H7 (cell line): Measurements from ENCODE around the gene ENG. TPM values are rescaled to one million over a fixed set of nuclear protein-coding genes. Genes with fewer than 3 reads are reported as not detected.
"Not testable (repeated sequence)": the region's sequence is repeated elsewhere in the genome, so short reads cannot be mapped to it uniquely, and the experiment has no call there.

Experiments used
- DNase-seq: peaks from one replicate; pipeline ENCODE4 v3.0.0; 2012
- H3K27me3 ChIP-seq: 2 replicates; pipeline ENCODE4 v1.6.0; 2011; ENCODE audit warnings: mild to moderate bottlenecking, low read length; ENCODE audit not compliant: control insufficient read depth, insufficient read depth
- H3K36me3 ChIP-seq: replicated peaks from 2 replicates; pipeline ENCODE4 v1.5.1; 2011; ENCODE audit warnings: low read length; ENCODE audit not compliant: control insufficient read depth, insufficient read depth
- H3K4me3 ChIP-seq: 2 replicates; pipeline ENCODE4 v1.5.1; 2011; ENCODE audit warnings: low read depth, mild to moderate bottlenecking, control low read depth, low read length, moderate library complexity; ENCODE audit not compliant: insufficient read depth
- total RNA-seq: library from RNA; depleted of rRNA; stranded (reverse); fragments of >200 nt; shearing (Covaris generic); gene quantifications from 2 replicates; pipeline ENCODE4 v1.2.3, GENCODE V29; 2014

ENG gene
- total RNA-seq, 1 experiment from 2014 or later, result 1.8 TPM

DNA sequence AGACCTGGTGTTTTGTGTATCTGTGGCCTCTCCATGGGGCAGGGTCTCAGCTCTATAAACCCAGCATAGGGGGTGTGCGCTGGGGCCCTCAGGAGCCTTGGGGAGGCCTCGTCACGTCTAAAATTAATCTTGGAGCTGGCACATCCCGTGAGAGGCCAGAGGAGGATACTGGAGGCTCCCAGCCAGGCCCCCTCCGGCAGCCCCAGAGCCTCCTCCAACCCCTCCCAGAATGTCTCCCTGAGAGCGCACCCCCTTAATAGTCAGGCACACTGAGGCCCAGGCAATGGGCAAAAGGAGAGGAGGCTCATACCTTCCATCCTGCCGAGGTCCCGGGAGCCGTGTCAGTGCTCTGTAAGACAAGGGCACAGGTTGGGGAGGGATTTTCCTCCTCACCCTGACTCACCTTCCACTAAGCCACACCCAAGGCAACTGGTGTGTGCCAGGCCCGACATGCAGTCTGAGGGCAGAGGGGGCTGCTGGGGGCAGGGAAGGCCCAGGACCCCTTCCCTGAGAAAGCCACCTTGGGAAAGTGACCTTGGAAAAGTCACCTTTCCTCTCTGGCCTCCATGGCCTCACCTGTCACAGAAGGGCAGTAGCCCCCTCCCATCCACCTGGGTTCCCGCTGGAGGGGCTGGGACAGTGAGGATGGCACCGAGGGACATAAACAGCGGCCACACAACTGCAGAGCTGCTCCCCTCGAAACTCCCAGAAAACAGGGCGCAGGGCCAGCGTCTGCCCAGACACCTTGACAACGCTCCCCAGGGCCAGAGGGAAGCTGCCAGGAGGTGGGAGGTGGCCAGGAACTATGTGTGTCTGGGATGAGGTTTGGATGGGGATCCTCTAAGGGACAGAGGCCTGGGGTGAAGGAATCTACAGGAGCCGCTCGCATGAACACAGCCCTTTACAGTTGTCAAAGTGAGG lies 20.1 kb upstream of the ENG start:
- Histone ChIP-seq H3K36me3 (no peaks in the 10 kb centered on the region), H3K27me3 (peaks cover 1% of the 10 kb centered on the region; the same call in 1 of the 2 replicates), H3K4me3 (no peak overlapping the region)
- no peak for DNase-seq

DNA sequence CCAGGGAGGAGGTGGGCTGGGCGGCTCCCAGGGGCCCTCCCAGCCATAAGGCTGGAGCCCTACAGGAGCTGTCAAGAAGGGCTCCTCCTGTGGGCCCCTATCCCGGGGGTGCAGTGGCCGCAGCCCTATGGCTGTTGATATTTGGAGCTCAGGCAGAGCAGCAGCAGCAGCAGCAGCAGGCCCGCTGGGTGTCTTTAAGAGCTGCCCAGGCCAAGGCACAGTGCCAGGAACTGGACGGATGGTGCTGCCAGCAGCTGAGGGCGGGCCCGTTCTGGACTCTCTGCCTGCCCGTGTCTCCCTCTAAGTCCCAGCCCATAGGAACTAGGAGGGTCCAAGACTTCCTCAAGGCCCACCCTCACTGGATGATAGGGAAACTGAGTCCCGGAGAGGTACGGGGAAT lies 19.4 kb upstream of the ENG start:
- DNase-seq, result no peak
- H3K27me3 ChIP-seq, result peaks cover 1% of the 10 kb centered on the region; the same call in 1 of the 2 replicates
- no peaks in the 10 kb centered on the region for H3K36me3 ChIP-seq
- H3K4me3 ChIP-seq, result no peak overlapping the region

- Histone ChIP-seq H3K36me3 (no peaks in the 10 kb centered on the region), H3K27me3 (peaks cover 1% of the 10 kb centered on the region; the same call in 1 of the 2 replicates), H3K4me3 (no peak overlapping the region)
- DNase-seq, result peak; percentile 81
Observed at GRCh38 chr9:127873223-127873691, 18.8 kb upstream of the ENG start.

DNA sequence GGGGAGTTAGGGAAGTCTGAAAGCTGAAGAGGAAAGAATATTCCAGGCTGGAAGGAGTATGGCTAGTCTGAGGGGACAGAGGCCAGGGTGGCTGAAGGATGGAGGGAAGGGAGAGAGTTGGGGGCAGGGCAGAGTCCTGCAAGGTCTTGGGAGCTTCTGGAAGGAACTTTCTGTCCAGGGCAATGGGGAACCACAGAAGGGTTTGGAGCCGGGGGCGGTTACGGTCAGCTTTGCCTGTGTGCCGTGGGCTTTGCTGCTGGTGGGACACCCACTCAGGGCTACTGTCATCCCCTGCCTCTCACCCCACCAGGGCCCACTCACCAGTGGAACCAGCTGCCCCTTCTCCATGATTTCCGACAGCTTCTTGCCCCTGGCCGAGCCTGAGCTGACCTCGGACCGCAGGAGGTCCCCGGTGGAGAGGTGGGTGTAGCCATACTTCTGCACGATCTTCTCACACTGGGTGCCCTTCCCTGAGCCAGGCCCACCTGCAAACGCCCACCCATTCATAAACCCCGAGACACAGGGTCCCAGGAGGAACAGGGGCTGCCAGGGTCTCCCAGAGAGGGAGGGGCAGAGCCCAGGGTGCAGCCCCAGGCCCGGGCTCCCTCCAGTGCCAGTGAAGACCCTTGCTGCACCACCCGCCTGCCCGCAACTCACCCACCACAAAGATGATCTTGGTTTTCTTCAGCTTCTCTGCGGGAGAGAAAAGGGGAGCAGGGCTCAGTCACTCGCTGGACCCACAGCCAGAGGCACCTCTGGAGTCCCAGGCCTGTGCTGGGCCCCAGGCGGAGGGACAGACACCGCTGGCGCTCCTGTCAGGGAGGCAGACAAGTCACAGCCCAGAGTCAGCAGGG lies 18.1 kb upstream of the ENG start:
- DNase-seq, result no peak
- Histone ChIP-seq H3K27me3 (no peaks in the 10 kb centered on the region; the same call in 1 of the 2 replicates), H3K36me3 (no peaks in the 10 kb centered on the region), H3K4me3 (no peak overlapping the region)

DNA sequence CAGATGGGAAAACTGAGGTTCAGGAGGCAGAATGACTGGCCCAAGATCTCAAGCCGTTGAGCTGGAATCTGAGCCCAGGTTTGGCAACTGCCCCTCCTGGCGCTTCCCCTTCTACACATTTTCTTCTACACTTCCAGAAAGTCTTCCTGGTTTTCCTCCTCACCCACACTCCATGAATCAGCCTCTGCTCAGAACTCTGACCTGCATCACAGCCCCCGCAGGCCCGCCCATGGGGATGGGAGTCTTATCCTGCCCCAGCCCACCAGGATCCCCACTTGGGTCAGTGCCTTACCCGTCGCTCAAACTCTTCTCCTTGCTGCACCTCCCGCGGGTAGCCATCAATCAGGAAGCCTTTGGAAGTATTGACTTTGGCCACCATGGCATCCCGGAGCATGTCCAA lies 17.1 kb upstream of the ENG start:
- Histone ChIP-seq H3K27me3 (no peaks in the 10 kb centered on the region), H3K36me3 (no peaks in the 10 kb centered on the region), H3K4me3 (no peak overlapping the region)
- DNase-seq, result no peak

GRCh38 chr9:127870887-127871286 lies 16.4 kb upstream of the ENG start:
- Histone ChIP-seq H3K27me3 (no peaks in the 10 kb centered on the region), H3K36me3 (no peaks in the 10 kb centered on the region), H3K4me3 (no peak overlapping the region)
- no peak for DNase-seq

DNA sequence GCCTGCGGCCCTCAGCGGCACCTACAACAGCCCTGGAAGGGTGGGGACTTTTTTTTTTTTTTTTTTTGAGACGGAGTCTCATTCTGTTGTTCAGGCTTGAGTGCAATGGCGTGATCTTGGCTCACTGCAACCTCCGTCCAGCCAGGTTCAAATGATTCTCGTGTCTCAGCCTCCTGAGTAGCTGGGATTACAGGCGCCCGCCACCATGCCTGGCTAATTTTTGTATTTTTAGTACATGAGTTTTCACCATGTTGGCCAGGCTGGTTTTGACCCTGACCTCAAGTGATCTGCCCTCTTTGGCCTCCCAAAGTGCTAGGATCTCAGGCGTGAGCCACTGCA lies 15.7 kb upstream of the ENG start:
- H3K4me3 ChIP-seq, H3K27me3 ChIP-seq, DNase-seq, H3K36me3 ChIP-seq: not testable (repeated sequence)

DNA sequence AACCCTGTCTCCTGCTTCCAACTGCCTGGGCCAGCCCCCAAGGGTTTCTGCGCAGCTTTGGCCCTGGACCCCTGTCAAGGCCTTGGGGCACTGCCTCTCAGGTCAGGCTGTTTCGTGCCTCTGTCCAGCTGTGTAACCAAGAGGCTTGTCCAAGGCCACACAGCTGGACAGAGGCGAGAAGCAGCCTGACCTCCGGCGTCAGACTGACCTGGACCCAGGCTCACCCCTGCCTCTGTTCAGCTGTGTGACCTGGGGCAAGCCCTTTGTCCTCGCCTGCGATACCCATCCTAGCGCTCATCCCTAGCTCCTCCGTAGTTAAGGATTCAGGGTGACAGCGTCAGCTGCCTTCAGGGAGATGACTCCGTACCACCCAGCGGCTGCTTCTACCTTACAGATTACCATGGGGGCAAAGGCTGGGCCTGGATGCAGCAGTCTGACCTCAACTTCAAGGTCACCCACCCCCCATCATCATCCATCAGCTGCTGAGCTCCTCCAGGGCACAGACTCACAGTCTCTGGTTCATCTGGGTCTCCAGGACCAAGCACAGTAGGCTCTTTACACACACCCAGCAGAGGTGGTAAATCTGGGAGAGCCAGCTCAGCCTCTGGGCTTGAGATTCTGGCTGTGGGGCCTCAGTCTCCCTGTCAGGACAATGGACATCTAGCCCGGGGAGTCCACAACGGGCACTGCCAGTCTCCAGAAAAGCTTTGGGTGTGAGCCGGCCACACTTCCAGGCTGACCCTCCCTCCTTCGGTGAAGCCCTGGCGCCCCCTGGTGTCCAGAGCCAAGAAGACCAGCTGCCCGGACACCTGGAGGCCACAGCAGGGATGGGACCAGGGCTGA lies 15.1 kb upstream of the ENG start:
- H3K4me3 ChIP-seq, result no peak overlapping the region
- H3K27me3 ChIP-seq, result no peaks in the 10 kb centered on the region
- H3K36me3 ChIP-seq, result no peaks in the 10 kb centered on the region
- DNase-seq, result peak; percentile 99

DNA sequence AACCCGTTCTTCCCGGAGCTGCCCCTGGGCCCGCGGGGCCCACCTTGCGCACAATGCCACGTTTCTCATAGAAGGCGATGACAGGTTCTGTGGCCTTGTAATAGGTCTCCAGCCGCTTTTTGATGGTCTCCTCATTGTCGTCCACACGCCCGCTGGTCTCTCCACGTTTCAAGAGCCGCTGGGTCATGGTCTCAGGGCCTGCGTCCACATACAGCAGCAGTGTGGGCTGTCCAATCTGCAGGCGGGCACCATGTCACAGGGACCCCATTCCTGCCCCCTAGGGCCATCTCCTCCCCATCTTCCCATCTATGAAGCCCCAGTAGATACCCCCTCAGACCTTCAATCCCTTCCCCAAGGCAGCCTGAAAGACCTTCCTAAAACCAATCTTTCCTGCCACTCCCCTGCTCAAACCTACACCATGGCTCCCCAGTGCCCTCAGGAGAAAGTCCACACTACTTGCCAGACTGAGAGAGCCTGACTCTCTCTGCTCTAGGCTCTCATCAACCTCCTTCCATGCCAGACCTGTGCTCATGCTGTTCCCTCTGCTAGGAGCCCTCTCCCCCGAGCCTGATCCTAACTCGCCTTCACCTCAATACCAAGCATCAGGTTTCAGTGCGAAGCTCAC lies 13.9 kb upstream of the ENG start:
- H3K4me3 ChIP-seq, result no peak overlapping the region
- no peaks in the 10 kb centered on the region for H3K36me3 ChIP-seq
- H3K27me3 ChIP-seq, result no peaks in the 10 kb centered on the region
- peak; percentile 70 for DNase-seq

DNA sequence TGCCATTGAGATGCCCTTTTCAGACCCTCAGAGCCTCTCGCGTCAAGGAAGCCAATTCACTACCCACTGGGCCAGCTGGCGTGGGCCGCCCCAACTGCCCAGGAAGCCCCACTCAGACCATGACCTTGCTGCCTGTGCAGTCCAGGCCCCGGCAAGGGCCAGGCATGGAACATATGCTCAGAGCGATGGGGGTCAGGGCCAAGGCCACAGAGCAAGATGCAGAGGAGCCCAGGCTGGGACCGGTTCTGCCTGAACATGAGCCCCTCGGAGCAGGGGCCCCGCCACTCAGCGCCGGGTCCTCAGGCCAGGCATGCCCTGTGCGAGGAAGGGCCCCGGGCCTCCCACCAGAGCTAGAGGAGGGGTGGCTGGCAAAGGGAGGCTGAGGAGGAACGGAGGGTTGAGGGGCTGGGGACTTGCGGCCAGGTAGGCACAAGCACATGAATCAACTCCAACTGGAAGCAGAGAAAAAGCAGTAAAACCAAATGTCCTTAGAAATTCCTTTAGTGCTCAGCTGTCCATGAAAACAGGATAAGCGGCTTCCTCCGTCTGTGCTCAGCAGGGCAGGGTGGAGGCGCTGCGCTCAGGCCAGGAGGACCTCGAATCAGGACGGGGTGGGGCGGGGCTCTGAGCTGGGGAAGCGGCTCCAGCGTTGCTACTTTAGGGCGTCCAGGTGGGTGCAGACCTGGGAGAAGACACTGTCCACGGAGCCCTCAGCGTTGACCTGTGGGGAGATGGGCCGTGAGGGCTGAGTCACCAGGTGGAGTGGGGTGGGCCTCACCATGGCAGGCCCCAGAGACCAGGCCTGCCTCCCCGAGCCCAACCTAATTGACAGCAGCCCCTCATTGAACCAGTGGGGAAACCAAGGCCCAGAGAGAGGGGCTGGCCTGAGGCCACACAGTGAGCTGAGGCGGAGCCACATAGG lies 13.2 kb upstream of the ENG start:
- peak; percentile 72 for DNase-seq
- Histone ChIP-seq H3K36me3 (no peaks in the 10 kb centered on the region), H3K27me3 (no peaks in the 10 kb centered on the region), H3K4me3 (no peak overlapping the region)

- Histone ChIP-seq H3K4me3 (no peak overlapping the region), H3K27me3 (no peaks in the 10 kb centered on the region), H3K36me3 (no peaks in the 10 kb centered on the region)
- DNase-seq, result no peak
Observed at GRCh38 chr9:127866535-127866934, 12.1 kb upstream of the ENG start.

- no peak for DNase-seq
- Histone ChIP-seq H3K4me3 (no peak overlapping the region), H3K27me3 (no peaks in the 10 kb centered on the region), H3K36me3 (no peaks in the 10 kb centered on the region)
Observed at GRCh38 chr9:127865645-127866464, 11.4 kb upstream of the ENG start.
